ENCODE results near the gene NDST1. TPM values are rescaled to one million over a fixed set of nuclear protein-coding genes. Genes with fewer than 3 reads are reported as not detected.
A peak's percentile ranks its signal among the peaks of the same experiment; 100 is the strongest.

The NDST1 gene
- total RNA-seq, 2 donors from 2014 or later = 112 to 131 TPM

DNA sequence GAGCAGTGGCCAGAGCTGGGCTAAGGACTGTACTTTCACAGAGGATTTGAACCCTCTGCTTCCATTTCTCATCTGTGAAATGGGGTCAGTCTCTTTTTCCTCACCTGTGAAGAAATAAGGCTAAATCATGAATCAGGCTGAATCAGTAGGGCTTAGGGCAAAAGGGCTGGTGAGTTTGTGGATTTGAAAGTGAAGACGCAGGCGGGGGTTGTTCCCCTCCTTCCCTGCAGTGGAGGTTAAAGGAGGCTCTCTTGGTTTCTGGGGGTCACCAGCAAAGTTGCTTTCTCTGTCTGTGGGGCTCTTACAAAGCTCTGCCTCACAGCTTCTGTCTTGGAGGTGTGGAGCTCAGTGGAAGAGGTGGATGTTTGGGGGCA, 17.6 kb upstream of the NDST1 start:
- peak overlapping the region; percentile 20 for H3K4me3 ChIP-seq
- DNase-seq (ENCODE audit: low spot score) = no peak
- TF ChIP-seq, protein P1, sequence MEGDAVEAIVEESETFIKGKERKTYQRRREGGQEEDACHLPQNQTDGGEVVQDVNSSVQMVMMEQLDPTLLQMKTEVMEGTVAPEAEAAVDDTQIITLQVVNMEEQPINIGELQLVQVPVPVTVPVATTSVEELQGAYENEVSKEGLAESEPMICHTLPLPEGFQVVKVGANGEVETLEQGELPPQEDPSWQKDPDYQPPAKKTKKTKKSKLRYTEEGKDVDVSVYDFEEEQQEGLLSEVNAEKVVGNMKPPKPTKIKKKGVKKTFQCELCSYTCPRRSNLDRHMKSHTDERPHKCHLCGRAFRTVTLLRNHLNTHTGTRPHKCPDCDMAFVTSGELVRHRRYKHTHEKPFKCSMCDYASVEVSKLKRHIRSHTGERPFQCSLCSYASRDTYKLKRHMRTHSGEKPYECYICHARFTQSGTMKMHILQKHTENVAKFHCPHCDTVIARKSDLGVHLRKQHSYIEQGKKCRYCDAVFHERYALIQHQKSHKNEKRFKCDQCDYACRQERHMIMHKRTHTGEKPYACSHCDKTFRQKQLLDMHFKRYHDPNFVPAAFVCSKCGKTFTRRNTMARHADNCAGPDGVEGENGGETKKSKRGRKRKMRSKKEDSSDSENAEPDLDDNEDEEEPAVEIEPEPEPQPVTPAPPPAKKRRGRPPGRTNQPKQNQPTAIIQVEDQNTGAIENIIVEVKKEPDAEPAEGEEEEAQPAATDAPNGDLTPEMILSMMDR (IDR thresholded peaks at IDR 0.05) = no peak
- peak overlapping the region; percentile 88 to 95 for H3K27ac ChIP-seq
- no peaks in the 10 kb centered on the region for H3K36me3 ChIP-seq
- H3K4me1 ChIP-seq (ENCODE audit: control insufficient read depth in 1 of 2, low read depth in 2 of 2) = peaks cover 52 to 81% of the 10 kb centered on the region in 2 donors
- ATAC-seq (ENCODE audit: insufficient number of reproducible peaks, low FRiP score, low read depth) = no peak
- no peaks in the 10 kb centered on the region for H3K9me3 ChIP-seq
- no peaks in the 10 kb centered on the region for H3K27me3 ChIP-seq (replicated peaks; ENCODE audit: insufficient read depth)

DNA sequence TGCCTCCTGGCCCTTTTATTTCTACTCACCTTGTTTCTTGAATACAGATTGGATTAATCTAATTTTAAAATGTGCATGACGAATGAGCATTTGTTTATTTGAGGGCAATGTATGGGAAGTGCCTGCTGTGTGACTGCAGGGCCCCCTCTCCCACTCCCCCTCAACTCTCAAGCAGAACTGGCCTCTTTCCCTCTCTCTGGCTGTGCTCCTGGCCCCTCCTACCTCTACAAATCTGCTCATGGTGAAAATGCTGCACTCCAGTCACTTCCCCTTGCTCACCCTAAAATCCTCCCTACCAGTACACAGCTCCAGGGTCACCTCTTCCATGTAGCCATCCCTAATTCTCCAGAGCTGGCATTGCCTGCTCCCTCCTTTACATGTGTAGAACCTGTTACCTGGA, 17.2 kb upstream of the NDST1 start:
- Histone ChIP-seq H3K9me3 (no peaks in the 10 kb centered on the region), H3K4me1 (ENCODE audit: control insufficient read depth in 1 of 2, low read depth in 2 of 2) (peaks cover 52 to 81% of the 10 kb centered on the region in 2 donors), H3K27me3 (replicated peaks; ENCODE audit: insufficient read depth) (no peaks in the 10 kb centered on the region), H3K27ac (peak overlapping the region; percentile 88 to 95), H3K36me3 (no peaks in the 10 kb centered on the region), H3K4me3 (no peak overlapping the region)
- no peak for ATAC-seq (ENCODE audit: insufficient number of reproducible peaks, low FRiP score, low read depth)
- no peak for DNase-seq (ENCODE audit: low spot score)
- TF ChIP-seq, protein P1 (IDR thresholded peaks at IDR 0.05) = no peak

- peak overlapping the region; percentile 88 to 95 for H3K27ac ChIP-seq
- TF ChIP-seq, protein P1 (IDR thresholded peaks at IDR 0.05) = no peak
- no peaks in the 10 kb centered on the region for H3K27me3 ChIP-seq (replicated peaks; ENCODE audit: insufficient read depth)
- H3K36me3 ChIP-seq = no peaks in the 10 kb centered on the region
- DNase-seq (ENCODE audit: low spot score) (no peak), ATAC-seq (ENCODE audit: insufficient number of reproducible peaks, low FRiP score, low read depth) (no peak)
- no peak overlapping the region for H3K4me3 ChIP-seq
- H3K4me1 ChIP-seq (ENCODE audit: control insufficient read depth in 1 of 2, low read depth in 2 of 2) = peaks cover 57 to 87% of the 10 kb centered on the region in 2 donors
- H3K9me3 ChIP-seq = no peaks in the 10 kb centered on the region
Measured at GRCh38 chr5:150491876-150492275, 16.1 kb upstream of the NDST1 start.

DNA sequence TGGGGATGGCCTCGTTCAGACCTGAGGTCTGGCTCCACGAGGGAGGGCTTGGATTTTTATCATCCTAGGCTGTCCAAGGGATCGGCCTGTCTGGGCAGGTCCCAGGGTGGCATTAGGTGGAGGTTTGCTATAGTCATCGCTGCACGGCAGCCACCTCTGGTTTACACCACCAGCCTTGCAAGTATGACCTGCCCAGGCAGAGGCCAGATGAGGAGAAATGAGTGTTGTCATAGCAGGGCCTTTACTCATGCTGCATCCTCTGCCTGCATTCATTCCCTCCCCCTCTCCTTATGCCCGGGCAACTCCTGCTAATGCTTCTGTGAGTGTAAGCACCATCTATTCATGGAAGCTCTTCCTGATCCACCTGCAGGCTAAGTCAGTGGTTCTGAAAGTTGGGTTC, 15.3 kb upstream of the NDST1 start:
- H3K4me3 ChIP-seq = no peak overlapping the region
- H3K9me3 ChIP-seq = no peaks in the 10 kb centered on the region
- no peak for ATAC-seq (ENCODE audit: insufficient number of reproducible peaks, low FRiP score, low read depth)
- peaks cover 61 to 87% of the 10 kb centered on the region in 2 donors for H3K4me1 ChIP-seq (ENCODE audit: control insufficient read depth in 1 of 2, low read depth in 2 of 2)
- TF ChIP-seq, protein P1 (IDR thresholded peaks at IDR 0.05) = no peak
- DNase-seq (ENCODE audit: low spot score) = no peak
- H3K27ac ChIP-seq = peak overlapping the region; percentile 88 to 95
- no peaks in the 10 kb centered on the region for H3K27me3 ChIP-seq (replicated peaks; ENCODE audit: insufficient read depth)
- H3K36me3 ChIP-seq = no peaks in the 10 kb centered on the region

GRCh38 chr5:150496098-150496497, 11.8 kb upstream of the NDST1 start:
- Histone ChIP-seq H3K27ac (peak overlapping the region; percentile 32 to 90), H3K9me3 (no peaks in the 10 kb centered on the region), H3K4me1 (ENCODE audit: control insufficient read depth in 1 of 2, low read depth in 2 of 2) (peaks cover 48 to 87% of the 10 kb centered on the region in 2 donors), H3K4me3 (no peak overlapping the region), H3K36me3 (no peaks in the 10 kb centered on the region), H3K27me3 (replicated peaks; ENCODE audit: insufficient read depth) (no peaks in the 10 kb centered on the region)
- TF ChIP-seq, protein P1 (IDR thresholded peaks at IDR 0.05) = no peak
- DNase-seq (ENCODE audit: low spot score) (no peak), ATAC-seq (ENCODE audit: insufficient number of reproducible peaks, low FRiP score, low read depth) (no peak)

Measured in thoracic aorta (tissue), 2 donors.